GM21737 (cell line): ENCODE data around the gene POFUT1.
"Not testable (repeated sequence)": the region's sequence is repeated elsewhere in the genome, so short reads cannot be mapped to it uniquely, and the experiment has no call there.

Experiments used
- ATAC-seq: cut with Tn5 transposase; IDR thresholded peaks from one replicate; pipeline ENCODE4 v1.9.1; 2021; ENCODE audit warnings: mild to moderate bottlenecking, moderate library complexity; ENCODE audit not compliant: unreplicated experiment

Gene POFUT1

GRCh38 chr20:32207626-32208498 is at the start of gene POFUT1, which contains the start of gene PLAGL2:
Gene POFUT1 (plus strand): TSS chr20:32207880. CDS start chr20:32207942, 62 bp downstream.
Gene PLAGL2 (minus strand): TSS chr20:32207743. CDS start chr20:32202178, 5,565 bp downstream.
- ATAC-seq: peak; percentile 89

- no peak for ATAC-seq
Observed at GRCh38 chr20:32158351-32158750, 49.3 kb upstream of the POFUT1 start.

DNA sequence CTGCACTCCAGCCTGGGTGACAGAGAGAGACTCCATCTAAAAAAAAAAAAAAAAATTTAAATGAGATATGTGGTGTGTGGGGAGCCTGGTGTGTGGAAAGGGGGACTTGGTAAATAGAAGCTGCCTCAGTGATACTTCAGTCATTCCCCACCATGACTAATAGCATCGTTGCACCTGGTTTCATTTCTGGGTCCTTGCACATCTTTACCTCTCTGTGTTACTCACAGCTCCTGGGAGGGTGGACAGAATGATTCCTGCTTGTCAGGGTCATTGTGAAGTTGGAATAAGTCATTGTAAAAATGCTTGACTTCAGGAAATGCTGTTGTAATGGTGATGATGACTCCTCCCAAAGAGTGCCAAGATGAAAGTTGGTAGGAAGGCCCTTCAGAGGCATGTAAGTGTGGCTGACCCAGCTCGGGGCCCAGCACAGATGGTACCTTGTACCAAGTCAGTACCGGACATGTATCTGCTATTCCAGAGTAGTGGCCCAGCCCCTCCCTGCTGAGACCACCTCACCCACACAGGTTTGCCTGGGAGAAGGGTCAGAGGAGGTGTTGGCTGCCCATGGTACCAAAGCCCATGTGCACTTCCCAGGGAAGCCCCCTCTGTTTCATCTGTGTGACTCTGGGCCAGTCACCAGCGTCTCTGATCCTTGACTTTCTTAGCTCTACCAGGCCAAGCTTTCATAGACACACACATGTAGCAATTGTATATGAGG is 48.6 kb upstream of the POFUT1 start:
- ATAC-seq: no peak

DNA sequence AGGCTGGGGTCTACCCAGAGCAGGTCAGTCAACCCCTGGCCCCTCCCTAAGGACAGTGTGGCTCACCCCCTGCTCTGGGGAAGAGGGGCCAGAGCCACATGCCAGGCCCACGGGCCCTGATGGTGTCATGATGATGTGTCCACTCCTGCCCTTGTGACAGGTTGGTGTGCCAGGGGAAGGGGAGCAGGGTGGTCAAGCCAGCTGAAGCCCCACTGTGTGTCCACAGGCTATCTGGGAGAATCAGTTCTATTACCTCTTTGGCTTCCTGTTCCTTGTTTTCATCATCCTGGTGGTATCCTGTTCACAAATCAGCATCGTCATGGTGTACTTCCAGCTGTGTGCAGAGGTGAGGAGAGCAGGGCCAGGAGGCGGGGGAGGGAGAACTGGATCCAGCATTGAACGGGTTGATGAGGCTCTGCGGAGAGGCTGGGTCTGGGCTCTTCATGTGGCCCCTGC is 47.9 kb upstream of the POFUT1 start:
- ATAC-seq: no peak

DNA sequence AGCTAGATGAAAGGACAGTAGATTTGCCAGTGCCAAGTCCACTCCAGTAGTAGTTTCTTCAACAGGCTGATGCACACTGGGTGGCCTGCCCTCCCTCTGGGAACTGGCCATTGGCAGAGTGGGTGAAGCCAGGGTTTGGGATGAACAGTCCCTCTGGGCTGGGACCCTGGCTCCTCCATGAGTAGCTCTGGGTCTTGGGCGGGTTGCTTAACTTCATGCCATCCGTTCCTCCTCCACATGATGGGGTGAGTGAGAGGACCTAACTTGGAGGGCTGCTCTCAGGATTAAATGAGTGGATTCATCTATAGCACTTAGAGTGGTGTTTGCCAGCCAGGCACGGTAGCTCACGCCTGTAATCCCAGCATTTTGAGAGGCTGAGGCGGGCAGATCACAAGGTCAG is 47.3 kb upstream of the POFUT1 start:
- no peak for ATAC-seq

DNA sequence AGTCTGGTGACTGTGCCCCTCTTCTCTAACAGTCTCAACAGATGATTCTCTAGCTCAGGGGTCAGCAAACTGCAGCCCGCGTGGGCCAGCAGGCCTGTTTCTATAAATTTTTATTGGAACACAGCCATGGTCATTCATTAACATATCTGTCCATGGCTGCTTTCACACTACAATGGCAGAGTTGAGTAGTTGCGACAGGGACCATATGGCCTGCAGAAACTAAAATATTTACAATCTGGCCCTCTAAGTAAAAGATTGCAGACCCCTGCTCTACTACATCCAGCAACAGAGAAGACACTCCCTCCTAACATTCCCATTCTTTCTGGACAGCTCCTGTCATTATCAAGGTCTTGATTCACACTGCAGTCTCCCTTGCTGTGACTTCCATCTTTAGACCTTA is 45.3 kb upstream of the POFUT1 start:
- ATAC-seq: no peak

DNA sequence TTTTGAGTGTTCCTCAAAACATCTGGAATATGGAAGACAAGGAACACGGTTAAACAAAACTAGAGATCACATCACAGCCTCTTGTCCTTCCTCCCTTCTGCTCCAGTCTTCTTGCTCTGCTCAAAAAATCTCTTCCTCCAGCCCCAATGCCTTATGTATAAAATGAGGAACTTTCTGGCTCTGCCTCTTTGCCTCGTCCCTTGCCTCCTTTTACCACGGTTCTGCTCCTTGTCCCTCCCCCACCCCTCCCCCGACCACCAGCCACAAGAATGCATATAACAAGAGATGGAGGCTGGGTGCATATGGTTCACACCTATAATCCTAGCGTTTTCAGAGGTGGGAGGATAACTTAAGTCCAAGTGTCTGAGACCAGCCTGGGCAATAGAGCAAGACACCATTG is 43.7 kb upstream of the POFUT1 start:
- no peak for ATAC-seq

DNA sequence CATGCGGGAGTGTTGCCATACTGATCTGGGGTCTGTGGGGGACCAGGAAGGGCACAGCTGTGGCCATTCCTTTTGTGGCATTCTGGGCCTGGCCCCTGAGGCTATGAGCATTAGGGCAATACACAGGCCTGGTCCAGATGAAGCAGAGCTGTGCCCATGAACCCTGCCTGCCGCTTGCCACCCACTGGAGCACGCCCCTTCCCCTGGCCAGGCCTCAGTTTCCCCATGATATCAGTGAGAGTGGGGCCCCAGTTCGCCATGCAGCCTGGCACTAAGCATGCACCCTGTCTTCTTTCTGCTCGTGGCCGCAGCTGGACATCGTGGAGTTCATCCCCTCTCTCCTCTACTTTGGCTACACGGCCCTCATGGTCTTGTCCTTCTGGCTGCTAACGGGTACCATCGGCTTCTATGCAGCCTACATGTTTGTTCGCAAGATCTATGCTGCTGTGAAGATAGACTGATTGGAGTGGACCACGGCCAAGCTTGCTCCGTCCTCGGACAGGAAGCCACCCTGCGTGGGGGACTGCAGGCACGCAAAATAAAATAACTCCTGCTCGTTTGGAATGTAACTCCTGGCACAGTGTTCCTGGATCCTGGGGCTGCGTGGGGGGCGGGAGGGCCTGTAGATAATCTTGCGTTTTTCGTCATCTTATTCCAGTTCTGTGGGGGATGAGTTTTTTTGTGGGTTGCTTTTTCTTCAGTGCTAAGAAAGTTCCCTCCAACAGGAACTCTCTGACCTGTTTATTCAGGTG is 42.5 kb upstream of the POFUT1 start:
- no peak for ATAC-seq

- no peak for ATAC-seq
Observed at GRCh38 chr20:32165836-32166545, 41.7 kb upstream of the POFUT1 start.

DNA sequence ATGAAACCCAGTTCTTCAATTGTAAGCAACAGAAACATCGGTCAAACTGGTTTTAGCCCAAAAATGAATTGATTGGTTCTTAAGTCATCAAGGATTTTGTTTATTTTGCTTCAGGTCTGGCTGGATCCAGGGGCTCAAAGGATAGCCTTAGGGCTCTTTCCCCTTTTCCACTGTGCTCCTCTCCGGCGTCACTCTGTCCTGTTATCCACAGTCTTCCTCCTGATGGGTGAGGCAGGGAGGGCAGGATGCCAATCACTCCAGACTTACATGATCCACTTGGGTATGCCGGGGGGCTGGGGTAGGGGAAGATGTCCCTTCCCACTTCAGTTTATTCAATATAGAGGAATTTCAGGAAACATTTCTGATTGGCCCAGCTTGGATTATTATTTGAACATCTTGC is 40.1 kb upstream of the POFUT1 start:
- no peak for ATAC-seq

- ATAC-seq: no peak
Observed at GRCh38 chr20:32168184-32168910, 39.3 kb upstream of the POFUT1 start.

DNA sequence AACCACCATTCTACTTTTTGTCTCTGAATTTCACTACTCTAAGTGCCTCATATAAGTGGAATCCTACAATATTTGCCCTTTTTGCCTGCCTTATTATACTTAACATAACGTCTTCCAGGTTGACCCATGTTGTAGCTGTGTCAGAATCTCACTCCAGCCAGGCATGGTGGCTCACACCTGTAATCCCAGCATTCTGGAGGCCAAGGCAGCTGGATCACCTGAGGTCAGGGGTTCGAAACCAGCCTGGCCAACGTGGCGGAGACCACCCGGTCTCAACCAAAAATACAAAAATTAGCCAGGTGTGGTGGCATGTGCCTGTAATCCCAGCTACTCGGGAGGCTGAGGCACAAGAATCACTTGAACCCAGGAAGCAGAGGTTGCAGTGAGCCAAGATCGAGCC is 30.0 kb upstream of the POFUT1 start:
- ATAC-seq: not testable (repeated sequence)

- ATAC-seq: no peak
Observed at GRCh38 chr20:32179515-32179914, 28.2 kb upstream of the POFUT1 start.

DNA sequence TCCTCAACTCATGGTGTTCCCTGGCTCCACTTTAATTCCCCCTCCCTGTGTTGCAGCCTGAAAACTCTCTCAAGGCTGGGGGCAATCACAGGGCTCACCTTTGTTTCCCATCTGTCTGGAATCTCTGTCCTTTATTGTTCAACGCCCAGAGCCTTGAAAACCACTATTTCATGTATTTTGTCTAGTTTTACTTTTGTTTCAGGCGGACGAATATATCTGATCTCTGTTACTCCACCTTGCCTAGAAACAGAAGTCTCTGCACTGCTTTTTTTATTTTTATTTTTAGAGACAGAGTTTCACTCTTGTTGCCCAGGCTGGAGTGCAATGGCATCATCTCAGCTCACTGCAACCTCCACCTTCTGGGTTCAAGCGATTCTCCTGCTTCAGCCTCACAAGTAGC is 27.7 kb upstream of the POFUT1 start:
- ATAC-seq: no peak

- ATAC-seq: no peak
Observed at GRCh38 chr20:32181606-32182005, 26.1 kb upstream of the POFUT1 start.

DNA sequence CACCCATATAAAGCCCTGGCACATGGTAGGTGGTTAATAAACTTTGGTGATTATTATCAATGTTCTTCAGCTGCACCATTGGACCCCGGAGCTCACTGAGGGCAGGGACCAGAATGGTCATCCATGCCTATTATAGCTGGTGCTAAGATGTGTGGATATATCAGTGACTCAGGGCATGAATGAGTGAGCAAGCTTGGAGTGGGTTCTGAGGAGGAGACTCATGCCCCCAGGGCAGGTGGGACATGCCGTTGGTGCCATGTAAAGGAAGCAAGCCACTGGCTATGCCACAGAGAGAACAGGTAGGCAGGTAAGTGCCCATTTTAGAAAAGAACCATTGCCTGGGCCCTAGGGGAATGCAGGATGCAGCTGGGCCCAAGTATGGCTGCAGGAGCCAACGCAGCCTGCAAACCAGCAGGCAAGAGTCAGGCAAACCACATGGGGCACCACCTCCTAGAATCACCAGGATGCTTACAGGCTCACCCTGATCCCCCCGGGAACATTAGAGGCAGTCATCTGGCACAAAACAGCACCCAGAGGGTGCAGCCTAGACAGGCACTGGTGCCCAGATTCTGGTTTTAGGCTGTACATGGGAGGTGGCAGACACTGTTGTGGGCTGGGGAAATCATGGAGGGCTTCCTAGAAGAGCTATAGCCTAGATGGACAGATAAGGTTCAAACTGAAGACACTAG is 23.6 kb upstream of the POFUT1 start:
- no peak for ATAC-seq

DNA sequence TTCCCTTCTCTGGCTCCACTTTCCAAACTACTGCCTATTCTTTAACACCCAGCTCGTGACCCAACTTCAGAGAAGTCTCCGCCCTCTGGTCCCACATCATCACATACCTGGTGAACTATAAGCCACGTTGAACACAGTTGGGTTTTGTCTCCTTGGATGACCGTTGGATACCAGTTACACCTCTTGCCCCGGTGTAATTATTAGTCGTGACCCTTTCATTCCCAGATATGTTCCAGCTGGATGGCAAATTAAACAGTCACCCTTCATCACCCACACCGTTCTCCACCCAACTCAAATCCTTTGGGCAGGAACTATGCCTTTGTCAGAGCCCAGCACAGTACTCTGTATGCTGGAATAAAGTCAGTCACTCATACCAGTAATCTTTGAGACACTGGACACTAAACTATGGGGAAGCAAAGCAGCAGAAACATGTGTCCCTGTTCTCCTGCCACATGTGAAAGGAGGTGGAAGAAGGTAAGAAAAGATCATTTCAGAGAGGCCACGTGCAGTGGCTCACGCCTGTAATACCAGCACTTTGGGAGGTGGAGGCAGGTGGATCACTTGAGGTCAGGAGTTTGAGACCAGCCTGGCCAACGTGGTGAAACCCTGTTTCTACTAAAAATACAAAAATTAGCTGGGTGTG is 22.6 kb upstream of the POFUT1 start:
- no peak for ATAC-seq

DNA sequence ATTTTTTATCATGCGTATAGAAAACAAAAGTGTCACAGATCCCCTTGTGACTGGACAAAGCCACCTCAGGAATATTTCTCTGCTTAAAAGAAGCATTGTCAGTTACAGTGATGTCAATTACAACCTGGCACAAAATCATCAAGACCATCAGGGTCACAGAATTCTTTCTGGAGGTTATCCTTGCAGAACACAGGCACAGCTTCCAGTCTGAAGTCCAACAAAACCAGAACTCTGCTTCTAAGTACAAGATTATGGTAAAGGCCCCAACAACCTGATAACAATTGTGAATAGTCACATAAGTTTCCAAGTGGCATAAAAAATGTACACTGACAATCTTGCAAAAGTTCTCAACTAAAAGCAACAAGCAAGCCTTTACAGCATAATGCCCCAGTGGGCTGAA is 21.2 kb upstream of the POFUT1 start:
- no peak for ATAC-seq
